Vagina (tissue), 2 donors: Measurements from ENCODE around the gene STARD3.

ENCODE experiments used
- CTCF ChIP-seq, 3 experiments: fragments of 450-650 bp in 2 of 3; fragments of 200-600 bp in 1 of 3; sonication (generic) in 1 of 3; IDR thresholded peaks; one replicate each; pipeline ENCODE4 v1.5.1; 2017 to 2019; ENCODE audit warnings: antibody characterized with exemption in 3 of 3, mild to moderate bottlenecking in 2 of 3, moderate library complexity in 2 of 3
- POLR2A ChIP-seq, 2 donors: fragments of 450-650 bp; IDR thresholded peaks; one replicate each; pipeline ENCODE4 v1.6.1; 2017; ENCODE audit warnings: antibody characterized with exemption in 2 of 2, mild to moderate bottlenecking in 2 of 2, moderate library complexity in 2 of 2
- POLR2AphosphoS5 ChIP-seq, 2 donors: sonication (generic); formaldehyde crosslinking; IDR thresholded peaks; one replicate each; pipeline ENCODE4 v1.9.0; 2017; ENCODE audit warnings: antibody characterized with exemption in 2 of 2, mild to moderate bottlenecking in 2 of 2, low read depth in 1 of 2; ENCODE audit not compliant: insufficient read depth in 1 of 2

GRCh38 chr17:39596543-39597267, 40.2 kb upstream of the STARD3 start:
- TF ChIP-seq CTCF (IDR thresholded peaks at IDR 0.05) = no peak
- no peak for TF ChIP-seq POLR2AphosphoS5 (IDR thresholded peaks at IDR 0.05; ENCODE audit: insufficient read depth in 1 of 2, low read depth in 1 of 2)
- no peak for TF ChIP-seq POLR2A (IDR thresholded peaks at IDR 0.05)
